Neural cell (in vitro differentiated cells): ENCODE results near the gene C2CD2. TPM values are rescaled to one million over a fixed set of nuclear protein-coding genes. Genes with fewer than 3 reads are reported as not detected.
A peak's percentile ranks its signal among the peaks of the same experiment; 100 is the strongest.

Source experiments
- H2AFZ ChIP-seq: fragments of 200-600, 300-800 bp; sonication (generic), shearing (Covaris generic); 2 replicates; pipeline ENCODE4 v1.6.0; 2014; ENCODE audit warnings: low read depth, mild to moderate bottlenecking, antibody characterized with exemption, low read length, moderate library complexity
- H3F3A ChIP-seq: fragments of 200-600 bp; shearing (Covaris generic); 2 replicates; pipeline ENCODE4 v1.6.1; 2016; ENCODE audit warnings: mild to moderate bottlenecking, moderate library complexity, mixed read lengths, antibody characterized with exemption, low read length; ENCODE audit not compliant: insufficient read depth, poor library complexity, severe bottlenecking
- H3K27ac ChIP-seq: fragments of 200-600, 300-800 bp; sonication (generic), shearing (Covaris generic); 2 replicates; pipeline ENCODE4 v1.5.1; 2014; ENCODE audit warnings: mild to moderate bottlenecking, low read length, moderate library complexity
- H3K27me3 ChIP-seq: fragments of 300-800, 200-600 bp; sonication (generic), shearing (Covaris generic); 2 replicates; pipeline ENCODE4 v1.6.0; 2014; ENCODE audit warnings: mild to moderate bottlenecking, low read depth, low read length, moderate library complexity; ENCODE audit not compliant: insufficient read depth
- H3K36me3 ChIP-seq: fragments of 300-800, 200-600 bp; sonication (generic), shearing (Covaris generic); 2 replicates; pipeline ENCODE4 v1.5.1; 2014; ENCODE audit warnings: mild to moderate bottlenecking, antibody characterized with exemption, low read length, moderate library complexity; ENCODE audit not compliant: insufficient read depth
- H3K4me2 ChIP-seq: fragments of 300-800, 200-600 bp; sonication (generic), shearing (Covaris generic); 2 replicates; pipeline ENCODE4 v1.6.0; 2014; ENCODE audit warnings: mild to moderate bottlenecking, low read length
- H3K4me3 ChIP-seq: fragments of 300-800, 200-600 bp; sonication (generic), shearing (Covaris generic); 2 replicates; pipeline ENCODE4 v1.5.1; 2014; ENCODE audit warnings: mild to moderate bottlenecking, low read length, moderate library complexity
- H3K79me2 ChIP-seq: fragments of 200-600 bp; shearing (Covaris generic); replicated peaks from 2 replicates; pipeline ENCODE4 v1.6.0; 2014; ENCODE audit warnings: mild to moderate bottlenecking, low read length, moderate library complexity; ENCODE audit not compliant: insufficient read depth
- H3K9ac ChIP-seq: fragments of 300-800, 200-600 bp; sonication (generic), shearing (Covaris generic); 2 replicates; pipeline ENCODE4 v1.6.1; 2016; ENCODE audit warnings: mild to moderate bottlenecking, low read length, mixed read lengths
- H3K9me2 ChIP-seq: fragments of 200-600 bp; shearing (Covaris generic); 2 replicates; pipeline ENCODE4 v1.6.1; 2016; ENCODE audit warnings: mild to moderate bottlenecking, low read length, mixed read lengths; ENCODE audit not compliant: insufficient read depth
- H3K9me3 ChIP-seq: fragments of 200-600, 300-800 bp; sonication (generic), shearing (Covaris generic); 2 replicates; pipeline ENCODE4 v1.6.1; 2016; ENCODE audit warnings: mild to moderate bottlenecking, mixed run types, low read length, moderate library complexity, mixed read lengths
- H4K20me1 ChIP-seq: fragments of 200-600 bp; shearing (Covaris generic); 2 replicates; pipeline ENCODE4 v1.6.1; 2016; ENCODE audit warnings: mild to moderate bottlenecking, mixed run types; ENCODE audit not compliant: insufficient read depth
- EP300 ChIP-seq: fragments of 450-650 bp; conservative IDR thresholded peaks from 2 replicates; pipeline ENCODE4 v1.6.1; 2014; ENCODE audit warnings: antibody characterized with exemption, mild to moderate bottlenecking, moderate library complexity; ENCODE audit not compliant: poor library complexity, severe bottlenecking
- EZH2 ChIP-seq: fragments of 200-600, 300-800 bp; shearing (Covaris generic), sonication (generic); IDR thresholded peaks from 2 replicates; pipeline ENCODE4 v1.6.1; 2014; ENCODE audit warnings: antibody characterized with exemption, low read length, borderline replicate concordance, mild to moderate bottlenecking; ENCODE audit not compliant: insufficient read depth, poor library complexity, severe bottlenecking
- MXI1 ChIP-seq: fragments of 450-650 bp; conservative IDR thresholded peaks from 2 replicates; pipeline ENCODE4 v1.6.1; 2014; ENCODE audit warnings: antibody characterized with exemption, mild to moderate bottlenecking; ENCODE audit not compliant: poor library complexity, severe bottlenecking
- POLR2AphosphoS5 ChIP-seq: IDR thresholded peaks from 2 replicates; pipeline ENCODE4 v1.6.1; 2012
- RAD21 ChIP-seq: fragments of 450-650 bp; conservative IDR thresholded peaks from 2 replicates; pipeline ENCODE4 v1.6.1; 2014; ENCODE audit warnings: antibody characterized with exemption, mild to moderate bottlenecking, moderate library complexity
- SMC3 ChIP-seq: fragments of 450-650 bp; conservative IDR thresholded peaks from 2 replicates; pipeline ENCODE4 v1.6.1; 2014; ENCODE audit warnings: antibody characterized with exemption, mild to moderate bottlenecking, moderate library complexity; ENCODE audit not compliant: poor library complexity
- TAF1 ChIP-seq: IDR thresholded peaks from 2 replicates; pipeline ENCODE4 v1.6.1; 2012; ENCODE audit warnings: low read depth
- polyA plus RNA-seq: library from polyadenylated mRNA; depleted of rRNA; stranded (reverse); fragments of >200 nt; gene quantifications from 2 replicates; pipeline ENCODE4 v1.2.3, GENCODE V29; 2014
- TF ChIP-seq, protein P1 (sequence below): fragments of 450-650 bp; IDR thresholded peaks from 2 replicates; pipeline ENCODE4 v1.5.1; 2014; ENCODE audit warnings: antibody characterized with exemption, mild to moderate bottlenecking, moderate library complexity; ENCODE audit not compliant: poor library complexity, severe bottlenecking
- TF ChIP-seq, protein P2 (sequence below): IDR thresholded peaks from 2 replicates; pipeline ENCODE4 v1.6.1; 2012; ENCODE audit warnings: borderline replicate concordance

The C2CD2 gene
- polyA plus RNA-seq, 1 donor from 2014 or later = 0.88 TPM

DNA sequence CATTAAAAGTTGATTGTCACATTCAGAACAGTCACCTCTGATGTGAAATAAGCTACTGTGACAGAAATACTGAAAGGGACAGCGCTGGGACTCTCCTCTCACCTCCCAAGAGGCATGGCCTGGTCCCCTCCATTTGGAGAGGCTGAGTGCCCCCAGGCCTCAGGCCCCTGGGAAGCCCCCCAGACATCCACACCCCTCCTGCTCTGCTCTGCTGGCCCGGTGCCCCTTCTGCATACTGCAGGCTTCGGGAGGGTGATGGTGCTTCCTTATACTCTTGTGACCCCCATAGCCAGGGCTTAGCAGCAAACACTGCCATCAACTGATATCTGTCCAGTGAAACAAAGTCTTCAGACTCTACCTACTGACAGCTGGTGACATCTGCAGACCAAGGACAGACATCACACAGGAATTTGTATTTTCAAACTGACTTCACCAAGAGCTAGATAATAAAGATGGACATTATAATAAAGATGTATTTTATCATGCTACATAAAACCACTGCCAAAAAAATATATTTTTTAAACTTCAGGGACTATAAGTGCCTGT, 36.9 kb downstream of the C2CD2 start:
- Histone ChIP-seq H3K9ac (no peak overlapping the region), H3K27ac (no peak overlapping the region), H3K36me3 (no peaks in the 10 kb centered on the region), H3K79me2 (no peaks in the 10 kb centered on the region), H3K9me3 (no peaks in the 10 kb centered on the region), H3K9me2 (no peaks in the 10 kb centered on the region), H3F3A (no peaks in the 10 kb centered on the region), H3K4me3 (no peak overlapping the region), H4K20me1 (no peaks in the 10 kb centered on the region), H3K4me2 (no peak overlapping the region), H2AFZ (no peak overlapping the region), H3K27me3 (no peaks in the 10 kb centered on the region)
- TF ChIP-seq SMC3 (peak; percentile 16), EZH2 (no peak), RAD21 (no peak), POLR2AphosphoS5 (no peak)
- TF ChIP-seq, protein P1, sequence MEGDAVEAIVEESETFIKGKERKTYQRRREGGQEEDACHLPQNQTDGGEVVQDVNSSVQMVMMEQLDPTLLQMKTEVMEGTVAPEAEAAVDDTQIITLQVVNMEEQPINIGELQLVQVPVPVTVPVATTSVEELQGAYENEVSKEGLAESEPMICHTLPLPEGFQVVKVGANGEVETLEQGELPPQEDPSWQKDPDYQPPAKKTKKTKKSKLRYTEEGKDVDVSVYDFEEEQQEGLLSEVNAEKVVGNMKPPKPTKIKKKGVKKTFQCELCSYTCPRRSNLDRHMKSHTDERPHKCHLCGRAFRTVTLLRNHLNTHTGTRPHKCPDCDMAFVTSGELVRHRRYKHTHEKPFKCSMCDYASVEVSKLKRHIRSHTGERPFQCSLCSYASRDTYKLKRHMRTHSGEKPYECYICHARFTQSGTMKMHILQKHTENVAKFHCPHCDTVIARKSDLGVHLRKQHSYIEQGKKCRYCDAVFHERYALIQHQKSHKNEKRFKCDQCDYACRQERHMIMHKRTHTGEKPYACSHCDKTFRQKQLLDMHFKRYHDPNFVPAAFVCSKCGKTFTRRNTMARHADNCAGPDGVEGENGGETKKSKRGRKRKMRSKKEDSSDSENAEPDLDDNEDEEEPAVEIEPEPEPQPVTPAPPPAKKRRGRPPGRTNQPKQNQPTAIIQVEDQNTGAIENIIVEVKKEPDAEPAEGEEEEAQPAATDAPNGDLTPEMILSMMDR = peak; percentile 24

DNA sequence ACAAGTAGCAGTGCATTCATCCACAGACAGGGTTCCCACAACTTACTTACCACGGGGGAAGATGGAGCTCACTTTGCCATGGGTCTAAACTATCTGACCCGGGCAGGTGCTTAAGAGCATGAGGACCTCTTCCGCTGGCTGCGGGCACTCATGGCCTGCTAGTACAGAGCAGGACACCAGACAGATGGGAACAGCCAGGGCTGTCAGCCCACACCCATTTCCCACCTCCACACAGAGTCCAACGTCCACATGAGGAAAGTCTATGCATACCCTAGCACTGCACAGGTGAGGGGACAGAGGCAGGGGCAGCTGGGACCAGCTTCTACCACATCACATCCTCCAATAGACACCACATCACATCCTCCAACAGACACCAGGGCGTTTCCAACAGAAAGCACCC, 38.9 kb downstream of the C2CD2 start:
- H3K36me3 ChIP-seq = no peaks in the 10 kb centered on the region
- H3K27ac ChIP-seq = no peak overlapping the region
- H3K4me3 ChIP-seq = no peak overlapping the region
- H3K9me2 ChIP-seq = no peaks in the 10 kb centered on the region
- no peaks in the 10 kb centered on the region for H3K9me3 ChIP-seq
- no peak overlapping the region for H3K9ac ChIP-seq
- H3K4me2 ChIP-seq = no peak overlapping the region
- H2AFZ ChIP-seq = no peak overlapping the region
- H4K20me1 ChIP-seq = no peaks in the 10 kb centered on the region
- H3K27me3 ChIP-seq = no peaks in the 10 kb centered on the region
- no peaks in the 10 kb centered on the region for H3F3A ChIP-seq
- H3K79me2 ChIP-seq = no peaks in the 10 kb centered on the region
- no peak for TF ChIP-seq TAF1
- TF ChIP-seq POLR2AphosphoS5 = no peak
- TF ChIP-seq SMC3 = no peak
- TF ChIP-seq EP300 = no peak
- TF ChIP-seq EZH2 = no peak
- no peak for TF ChIP-seq MXI1
- TF ChIP-seq, protein P2, sequence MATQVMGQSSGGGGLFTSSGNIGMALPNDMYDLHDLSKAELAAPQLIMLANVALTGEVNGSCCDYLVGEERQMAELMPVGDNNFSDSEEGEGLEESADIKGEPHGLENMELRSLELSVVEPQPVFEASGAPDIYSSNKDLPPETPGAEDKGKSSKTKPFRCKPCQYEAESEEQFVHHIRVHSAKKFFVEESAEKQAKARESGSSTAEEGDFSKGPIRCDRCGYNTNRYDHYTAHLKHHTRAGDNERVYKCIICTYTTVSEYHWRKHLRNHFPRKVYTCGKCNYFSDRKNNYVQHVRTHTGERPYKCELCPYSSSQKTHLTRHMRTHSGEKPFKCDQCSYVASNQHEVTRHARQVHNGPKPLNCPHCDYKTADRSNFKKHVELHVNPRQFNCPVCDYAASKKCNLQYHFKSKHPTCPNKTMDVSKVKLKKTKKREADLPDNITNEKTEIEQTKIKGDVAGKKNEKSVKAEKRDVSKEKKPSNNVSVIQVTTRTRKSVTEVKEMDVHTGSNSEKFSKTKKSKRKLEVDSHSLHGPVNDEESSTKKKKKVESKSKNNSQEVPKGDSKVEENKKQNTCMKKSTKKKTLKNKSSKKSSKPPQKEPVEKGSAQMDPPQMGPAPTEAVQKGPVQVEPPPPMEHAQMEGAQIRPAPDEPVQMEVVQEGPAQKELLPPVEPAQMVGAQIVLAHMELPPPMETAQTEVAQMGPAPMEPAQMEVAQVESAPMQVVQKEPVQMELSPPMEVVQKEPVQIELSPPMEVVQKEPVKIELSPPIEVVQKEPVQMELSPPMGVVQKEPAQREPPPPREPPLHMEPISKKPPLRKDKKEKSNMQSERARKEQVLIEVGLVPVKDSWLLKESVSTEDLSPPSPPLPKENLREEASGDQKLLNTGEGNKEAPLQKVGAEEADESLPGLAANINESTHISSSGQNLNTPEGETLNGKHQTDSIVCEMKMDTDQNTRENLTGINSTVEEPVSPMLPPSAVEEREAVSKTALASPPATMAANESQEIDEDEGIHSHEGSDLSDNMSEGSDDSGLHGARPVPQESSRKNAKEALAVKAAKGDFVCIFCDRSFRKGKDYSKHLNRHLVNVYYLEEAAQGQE = no peak

GRCh38 chr21:41914358-41914757, 39.5 kb downstream of the C2CD2 start:
- no peak overlapping the region for H3K4me3 ChIP-seq
- no peak overlapping the region for H3K4me2 ChIP-seq
- no peak overlapping the region for H3K9ac ChIP-seq
- H3K27ac ChIP-seq = no peak overlapping the region
- H3K27me3 ChIP-seq = no peaks in the 10 kb centered on the region
- H3K9me2 ChIP-seq = no peaks in the 10 kb centered on the region
- no peaks in the 10 kb centered on the region for H3K79me2 ChIP-seq
- H3F3A ChIP-seq = no peaks in the 10 kb centered on the region
- no peak overlapping the region for H2AFZ ChIP-seq
- TF ChIP-seq RAD21 = no peak
- TF ChIP-seq, protein P1 = no peak
- TF ChIP-seq SMC3 = no peak
- TF ChIP-seq EP300 = no peak
- TF ChIP-seq MXI1 = no peak
- no peaks in the 10 kb centered on the region for H4K20me1 ChIP-seq
- H3K36me3 ChIP-seq = no peaks in the 10 kb centered on the region
- H3K9me3 ChIP-seq = no peaks in the 10 kb centered on the region
